Esophagus muscularis mucosa (tissue), 4 donors: ENCODE data around the gene TMEM63C. TPM values are rescaled to one million over a fixed set of nuclear protein-coding genes. Genes with fewer than 3 reads are reported as not detected.

Source experiments
- DNase-seq: peaks from one replicate; pipeline ENCODE4 v3.0.0-alpha.2; 2017; ENCODE audit errors: extremely low spot score
- H3K27ac ChIP-seq, 4 donors: fragments of 200-600 bp; sonication (generic); replicated peaks in 1 of 4; 1 replicate in 3 of 4; 2 replicates in 1 of 4; pipeline ENCODE4 v1.5.1; 2016 to 2019; ENCODE audit warnings: mild to moderate bottlenecking in 1 of 4
- H3K27me3 ChIP-seq, 4 donors: fragments of 200-600 bp; sonication (generic); one replicate each; pipeline versions ENCODE4 v1.5.1 to v1.6.0; 2016 to 2019
- H3K36me3 ChIP-seq, 4 donors: fragments of 200-600 bp; sonication (generic); one replicate each; pipeline ENCODE4 v1.5.1; 2016 to 2019
- H3K4me1 ChIP-seq, 4 donors: fragments of 200-600 bp; sonication (generic); one replicate each; pipeline ENCODE4 v1.5.1; 2016 to 2019
- H3K4me3 ChIP-seq, 4 donors: fragments of 200-600 bp; sonication (generic); 1 replicate in 2 of 4; 2 replicates in 2 of 4; pipeline ENCODE4 v1.5.1; 2016 to 2019; ENCODE audit warnings: mild to moderate bottlenecking in 4 of 4, moderate library complexity in 1 of 4
- H3K9me3 ChIP-seq, 4 donors: fragments of 200-600 bp; sonication (generic); 1 replicate in 3 of 4; 2 replicates in 1 of 4; pipeline ENCODE4 v1.5.1; 2016 to 2019
- CTCF ChIP-seq, 3 experiments: fragments of 200-600 bp in 2 of 3; fragments of 450-650 bp in 1 of 3; sonication (generic) in 2 of 3; IDR thresholded peaks; one replicate each; pipeline ENCODE4 v1.5.1; 2017 to 2019; ENCODE audit warnings: antibody characterized with exemption in 3 of 3, mild to moderate bottlenecking in 2 of 3, moderate library complexity in 1 of 3
- EP300 ChIP-seq: sonication (generic); formaldehyde crosslinking; IDR thresholded peaks from one replicate; pipeline ENCODE4 v1.6.1; 2017; ENCODE audit warnings: antibody characterized with exemption
- POLR2A ChIP-seq: fragments of 450-650 bp; IDR thresholded peaks from one replicate; pipeline ENCODE4 v1.6.1; 2017; ENCODE audit warnings: antibody characterized with exemption, moderate library complexity, mild to moderate bottlenecking, low read depth
- POLR2AphosphoS5 ChIP-seq, 2 donors: sonication (generic); formaldehyde crosslinking; IDR thresholded peaks; one replicate each; pipeline ENCODE4 v1.6.1; 2017; ENCODE audit warnings: antibody characterized with exemption in 2 of 2
- WGBS: methylation state at CpG from one replicate; pipeline ENCODE4 v1.1.5; 2018; 5-methylcytosine and 5-hydroxymethylcytosine counted together
- intact Hi-C: fragments of 100-400 bp; cut with DNase I; formaldehyde crosslinking; loops from one replicate; pipeline ENCODE4 v1.15.1; 2023
- total RNA-seq, 4 donors: library from RNA; depleted of rRNA; stranded (reverse); fragments of >200 nt; gene quantifications; one replicate each; pipeline versions ENCODE4 v1.1.0 to v1.2.1, GENCODE V29; 2016

The TMEM63C gene
- total RNA-seq, 4 donors from 2014 or later, result 0.83 to 5.0 (median 1.1) TPM

- peaks cover 17 to 30% (median 29%) of the 10 kb centered on the region in 4 donors for H3K4me1 ChIP-seq
- H3K27me3 ChIP-seq, result peaks cover 5 to 100% (median 40%) of the 10 kb centered on the region in 4 donors
- no peaks in the 10 kb centered on the region for H3K36me3 ChIP-seq
- H3K9me3 ChIP-seq, result no peaks in the 10 kb centered on the region
- intact Hi-C loops, result no loop called here
- H3K4me3 ChIP-seq, result no peak overlapping the region
- H3K27ac ChIP-seq, result no peak overlapping the region
- 2% methylated on average over 15 of the region's 52 CpGs for WGBS
- no peak for TF ChIP-seq EP300
- TF ChIP-seq POLR2AphosphoS5 (IDR thresholded peaks at IDR 0.05), result no peak
- peak in 2 of 3 experiments; percentile 21 to 32 for TF ChIP-seq CTCF (IDR thresholded peaks at IDR 0.05)
- no peak for TF ChIP-seq POLR2A
- no peak for DNase-seq
These were observed 41.8 kb upstream of the TMEM63C start for GRCh38 chr14:77139540-77140358.

DNA sequence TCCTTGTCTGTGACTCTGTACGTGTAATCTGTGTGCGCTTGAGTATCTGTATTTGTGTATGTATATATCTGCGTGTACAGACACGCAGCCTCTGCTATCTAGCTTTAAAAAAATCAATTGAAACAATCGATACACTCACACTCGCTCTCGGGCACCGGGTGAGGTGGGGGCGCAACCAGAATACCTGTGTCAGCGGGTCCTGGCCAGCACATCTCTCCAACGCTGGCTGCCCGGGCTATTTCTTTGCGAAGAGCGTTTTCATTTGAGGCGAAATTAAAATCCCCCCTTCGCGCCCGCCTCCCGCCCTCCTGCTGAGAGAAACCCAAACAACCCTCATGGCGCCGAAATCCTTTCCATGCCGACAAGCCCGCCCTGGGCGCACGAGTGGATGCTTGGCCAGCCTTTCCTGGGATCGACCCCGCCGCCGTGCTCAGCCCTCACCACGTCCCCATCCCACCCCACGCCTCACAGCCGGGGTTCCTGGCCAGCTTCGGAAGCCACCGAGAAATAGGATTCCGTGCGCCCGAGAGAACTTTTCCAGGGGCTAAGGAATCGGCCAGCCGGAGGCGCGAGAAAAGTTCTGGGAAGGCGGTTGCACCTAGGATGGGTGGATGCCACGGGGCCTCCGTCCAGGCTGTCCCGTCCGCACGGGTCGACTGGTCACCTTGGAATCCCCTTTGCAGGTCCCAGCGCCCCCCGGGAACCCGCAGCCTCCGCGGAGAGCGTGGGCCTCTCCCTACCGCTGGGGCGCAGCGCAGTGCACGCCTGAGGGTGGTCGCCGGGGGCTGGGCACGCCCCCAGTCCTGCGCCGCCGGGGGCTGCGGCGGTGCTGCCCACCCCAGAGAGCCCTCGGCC is 41.0 kb upstream of the TMEM63C start:
- DNase-seq, result no peak
- H3K4me3 ChIP-seq, result peak overlapping the region; percentile 38 to 49 (median 44)
- no peaks in the 10 kb centered on the region for H3K36me3 ChIP-seq
- intact Hi-C loops, result no loop called here
- H3K27me3 ChIP-seq, result peaks cover 5 to 100% (median 39%) of the 10 kb centered on the region in 4 donors
- peaks cover 17 to 30% (median 29%) of the 10 kb centered on the region in 4 donors for H3K4me1 ChIP-seq
- 1% methylated on average over 22 of the region's 67 CpGs for WGBS
- no peak overlapping the region for H3K27ac ChIP-seq
- no peaks in the 10 kb centered on the region for H3K9me3 ChIP-seq
- TF ChIP-seq POLR2A (no peak), POLR2AphosphoS5 (IDR thresholded peaks at IDR 0.05) (no peak), EP300 (no peak), CTCF (IDR thresholded peaks at IDR 0.05) (no peak)

GRCh38 chr14:77141214-77142004 is 40.2 kb upstream of the TMEM63C start, which contains the start of gene ZDHHC22:
ZDHHC22 (minus strand) TSS chr14:77141791; CDS start chr14:77139738, 2,053 bp downstream.
- TF ChIP-seq CTCF (IDR thresholded peaks at IDR 0.05) (peak in 2 of 3 experiments; percentile 14 to 29), EP300 (no peak), POLR2AphosphoS5 (IDR thresholded peaks at IDR 0.05) (no peak), POLR2A (no peak)
- intact Hi-C loops, result no loop called here
- Histone ChIP-seq H3K36me3 (no peaks in the 10 kb centered on the region), H3K27me3 (peaks cover 5 to 100% (median 41%) of the 10 kb centered on the region in 4 donors), H3K4me1 (peaks cover 17 to 30% (median 29%) of the 10 kb centered on the region in 4 donors), H3K4me3 (peak within 1 kb of the TSS; percentile 38 to 49 (median 44)), H3K27ac (no peak within 1 kb of the TSS), H3K9me3 (no peaks in the 10 kb centered on the region)
- 0% methylated on average over 9 of the region's 77 CpGs for WGBS
- DNase-seq, result no peak

- Histone ChIP-seq H3K27ac (no peak overlapping the region), H3K4me1 (peaks cover 17 to 30% (median 29%) of the 10 kb centered on the region in 4 donors), H3K9me3 (no peaks in the 10 kb centered on the region), H3K36me3 (no peaks in the 10 kb centered on the region), H3K4me3 (peak overlapping the region in 2 of 4 donors; percentile 38 to 48), H3K27me3 (peaks cover 5 to 100% (median 43%) of the 10 kb centered on the region in 4 donors)
- intact Hi-C loops, result no loop called here
- DNase-seq, result no peak
- TF ChIP-seq POLR2AphosphoS5 (IDR thresholded peaks at IDR 0.05), result no peak
- no peak for TF ChIP-seq CTCF (IDR thresholded peaks at IDR 0.05)
- no peak for TF ChIP-seq POLR2A
- WGBS, result 13% methylated on average over 9 of the region's 9 CpGs
These were observed 39.4 kb upstream of the TMEM63C start for GRCh38 chr14:77142005-77142800.
